Activated CD8-positive, alpha-beta T cell treated with anti-CD3 and anti-CD28 coated beads, Interleukin-2, amount 10 ng/mL, durations not matched to agents 7 days and 5 days (primary cell): ENCODE data around the gene HCFC1. TPM values are rescaled to one million over a fixed set of nuclear protein-coding genes. Genes with fewer than 3 reads are reported as not detected.

Experiments
- ATAC-seq: fragments of 150-1000 bp; cut with Tn5 transposase; one replicate; pipeline ENCODE4 v1.10.0; 2021; ENCODE audit warnings: moderate library complexity
- CTCF ChIA-PET: fragments of 350-600 bp; sonication (Branson Sonifier 250); formaldehyde crosslinking; loops from one replicate; lab custom pipeline; 2021; ENCODE audit warnings: antibody characterized with exemption; lab: Charles Lee
- POLR2A ChIA-PET: fragments of 350-600 bp; sonication (Branson Sonifier 250); formaldehyde crosslinking; loops from one replicate; lab custom pipeline; 2021; ENCODE audit warnings: antibody characterized with exemption; lab: Charles Lee
- DNase-seq: peaks from one replicate; pipeline ENCODE4 v3.0.0-alpha.2; 2020
- H3K27ac Mint-ChIP-seq: one replicate; pipeline ENCODE4 v1.8.0; 2021; ENCODE audit warnings: mild to moderate bottlenecking, mixed read lengths
- H3K27me3 Mint-ChIP-seq: one replicate; pipeline ENCODE4 v1.8.0; 2021; ENCODE audit warnings: low read depth, mixed read lengths
- H3K36me3 Mint-ChIP-seq: one replicate; pipeline ENCODE4 v1.8.0; 2021; ENCODE audit warnings: low read depth, mixed read lengths
- H3K4me1 Mint-ChIP-seq: one replicate; pipeline ENCODE4 v1.8.0; 2021; ENCODE audit warnings: low read depth, mixed read lengths
- H3K4me3 Mint-ChIP-seq: one replicate; pipeline ENCODE4 v1.8.0; 2021; ENCODE audit warnings: mild to moderate bottlenecking, mixed read lengths
- H3K9me3 Mint-ChIP-seq: one replicate; pipeline ENCODE4 v1.8.0; 2022; ENCODE audit warnings: mixed read lengths; ENCODE audit not compliant: insufficient read depth
- total RNA-seq, 2 experiments: library from RNA; stranded (reverse); gene quantifications; one replicate each; pipeline ENCODE4 v1.2.3, GENCODE V29; 2021

The HCFC1 gene
- total RNA-seq, 2 experiments from 2014 or later, result 141 to 146 TPM

DNA sequence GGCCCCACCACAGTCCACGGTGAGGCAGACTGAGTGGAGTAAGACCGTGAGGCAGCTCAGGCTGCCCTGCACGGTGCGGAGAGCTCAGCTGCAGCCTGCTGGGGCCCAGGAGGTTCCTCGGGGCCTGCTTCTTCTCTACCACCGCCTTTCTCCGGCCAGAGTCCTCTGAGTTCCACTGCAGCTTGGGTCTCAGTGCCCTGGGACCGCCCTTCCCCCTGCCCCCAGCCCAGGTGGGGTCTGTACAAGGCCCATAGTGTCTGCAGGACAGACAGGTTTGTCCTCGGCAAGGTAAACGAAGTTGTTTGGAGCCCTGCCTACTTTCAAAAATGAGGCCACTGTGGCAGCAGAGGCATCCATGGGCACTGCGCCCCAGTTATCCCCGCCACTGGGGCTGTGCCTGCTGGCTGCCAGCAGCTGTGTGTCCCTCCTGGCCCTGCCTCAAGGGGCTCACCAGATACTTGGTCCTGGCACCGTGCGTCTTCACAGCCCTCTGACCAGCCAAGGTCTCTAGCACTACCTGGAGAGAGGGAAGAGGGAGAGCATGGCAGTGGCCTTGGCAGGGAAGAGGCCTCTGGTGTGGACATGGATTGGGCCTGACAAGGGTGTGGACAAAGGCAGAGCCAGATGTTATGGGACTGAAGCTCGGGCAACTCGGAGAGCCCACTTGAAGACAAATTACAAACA is 44.1 kb upstream of the HCFC1 start:
- ATAC-seq (no peak), DNase-seq (no peak)
- no peaks in the 10 kb centered on the region for H3K9me3 Mint-ChIP-seq
- CTCF ChIA-PET, result no interaction called here
- peak overlapping the region; percentile 3 for H3K4me3 Mint-ChIP-seq
- POLR2A ChIA-PET, result no interaction called here
- H3K27ac Mint-ChIP-seq, result peak overlapping the region; percentile 72
- H3K4me1 Mint-ChIP-seq, result peaks cover 21% of the 10 kb centered on the region
- peaks cover 52% of the 10 kb centered on the region for H3K36me3 Mint-ChIP-seq
- H3K27me3 Mint-ChIP-seq, result no peaks in the 10 kb centered on the region

GRCh38 chrX:154014429-154015380 is 43.1 kb upstream of the HCFC1 start:
- ATAC-seq (no peak), DNase-seq (no peak)
- POLR2A ChIA-PET, result interaction anchor here (1.0 to 2.0 kb wide), 2 partner anchors 12 to 47 kb away, joined by 3 to 11 read pairs; no protein-coding TSS in a partner anchor
- no peaks in the 10 kb centered on the region for H3K27me3 Mint-ChIP-seq
- no peaks in the 10 kb centered on the region for H3K9me3 Mint-ChIP-seq
- H3K36me3 Mint-ChIP-seq, result peaks cover 58% of the 10 kb centered on the region
- peak overlapping the region; percentile 78 for H3K27ac Mint-ChIP-seq
- CTCF ChIA-PET, result interaction anchor here (0.8 to 3.4 kb wide), 9 partner anchors 10 to 41 kb away, joined by 3 to 24 read pairs (median 5); partner anchors contain the start of gene TMEM187
- peaks cover 21% of the 10 kb centered on the region for H3K4me1 Mint-ChIP-seq
- peak overlapping the region; percentile 28 for H3K4me3 Mint-ChIP-seq

DNA sequence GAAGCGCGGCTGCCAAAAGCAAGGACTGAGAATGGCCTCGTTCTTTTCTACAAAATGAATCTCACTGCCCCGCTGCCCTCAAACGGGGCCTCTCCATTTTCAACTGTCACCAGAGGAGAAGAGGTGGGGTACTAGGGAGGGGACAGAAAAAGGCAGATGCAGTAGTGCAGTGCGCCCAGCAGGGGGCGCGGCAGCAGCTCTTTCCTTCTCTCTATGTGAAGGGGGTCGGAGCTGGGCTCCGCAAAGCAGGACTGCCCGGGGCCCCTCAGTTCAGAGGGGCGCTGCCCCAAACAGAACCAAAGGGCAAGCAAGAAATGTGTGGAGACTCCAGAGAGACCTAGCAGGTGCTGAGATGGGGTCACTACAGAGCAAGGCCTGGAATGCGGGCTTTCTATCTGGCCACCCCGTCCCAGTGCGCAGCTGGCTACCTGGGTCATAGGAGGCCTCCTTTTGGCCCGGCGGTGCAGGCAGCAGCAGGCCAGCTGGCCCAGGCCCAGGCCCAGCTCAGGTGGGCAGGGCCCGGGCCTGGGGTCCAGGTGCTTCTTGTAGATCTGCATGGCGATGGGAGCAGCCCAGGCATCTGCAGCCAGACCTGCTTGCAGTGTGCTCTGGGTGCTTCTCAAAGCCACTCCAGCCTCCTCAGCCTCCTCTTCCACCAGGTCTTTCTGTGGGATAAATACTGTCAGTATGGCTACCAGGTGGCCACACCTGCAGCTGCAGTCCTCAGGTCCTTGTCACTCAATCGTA is 42.2 kb upstream of the HCFC1 start:
- ATAC-seq (peak; percentile 73), DNase-seq (peak; percentile 56)
- H3K27me3 Mint-ChIP-seq, result no peaks in the 10 kb centered on the region
- H3K36me3 Mint-ChIP-seq, result peaks cover 56% of the 10 kb centered on the region
- H3K4me3 Mint-ChIP-seq, result no peak overlapping the region
- POLR2A ChIA-PET, result interaction anchor here (1.0 to 2.0 kb wide), 2 partner anchors 11 to 46 kb away, joined by 3 to 11 read pairs; no protein-coding TSS in a partner anchor
- H3K4me1 Mint-ChIP-seq, result peaks cover 21% of the 10 kb centered on the region
- CTCF ChIA-PET, result interaction anchor here (0.7 to 3.4 kb wide), 17 partner anchors 9 to 320 kb away, joined by 3 to 24 read pairs (median 4); partner anchors contain the start of gene TMEM187
- H3K27ac Mint-ChIP-seq, result peak overlapping the region; percentile 34
- H3K9me3 Mint-ChIP-seq, result no peaks in the 10 kb centered on the region

DNA sequence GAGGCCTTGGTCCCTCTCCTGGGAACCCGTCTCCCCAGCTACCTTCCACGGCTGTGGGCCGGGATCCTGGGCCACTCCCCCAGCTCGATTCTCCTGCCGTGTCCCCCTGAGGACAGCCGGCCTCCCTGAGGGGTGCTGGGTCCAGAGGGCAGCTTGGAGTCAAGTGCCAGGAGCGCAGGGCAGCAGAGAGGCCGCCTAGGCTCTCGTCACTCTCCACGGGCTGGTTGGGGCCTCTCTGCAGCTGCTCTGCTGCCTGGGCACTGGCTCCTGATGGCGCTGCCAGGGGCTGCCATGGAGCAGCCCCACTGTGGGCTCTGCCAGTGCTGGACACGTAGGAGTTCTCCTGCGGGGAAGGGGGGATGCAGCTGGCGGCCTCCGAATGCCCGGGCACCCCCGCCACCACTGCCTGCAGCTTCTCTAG is 41.4 kb upstream of the HCFC1 start:
- ATAC-seq (no peak), DNase-seq (no peak)
- H3K9me3 Mint-ChIP-seq, result no peaks in the 10 kb centered on the region
- H3K36me3 Mint-ChIP-seq, result peaks cover 54% of the 10 kb centered on the region
- ChIA-PET POLR2A (interaction anchor here (0.5 to 2.0 kb wide), 3 partner anchors 10 to 27 kb away, joined by 3 to 11 read pairs (median 3); no protein-coding TSS in a partner anchor), CTCF (interaction anchor here (0.9 to 3.4 kb wide), 15 partner anchors 8 to 321 kb away, joined by 3 to 24 read pairs (median 5); partner anchors contain the start of gene TMEM187)
- no peak overlapping the region for H3K4me3 Mint-ChIP-seq
- H3K4me1 Mint-ChIP-seq, result peaks cover 19% of the 10 kb centered on the region
- no peak overlapping the region for H3K27ac Mint-ChIP-seq
- H3K27me3 Mint-ChIP-seq, result no peaks in the 10 kb centered on the region

DNA sequence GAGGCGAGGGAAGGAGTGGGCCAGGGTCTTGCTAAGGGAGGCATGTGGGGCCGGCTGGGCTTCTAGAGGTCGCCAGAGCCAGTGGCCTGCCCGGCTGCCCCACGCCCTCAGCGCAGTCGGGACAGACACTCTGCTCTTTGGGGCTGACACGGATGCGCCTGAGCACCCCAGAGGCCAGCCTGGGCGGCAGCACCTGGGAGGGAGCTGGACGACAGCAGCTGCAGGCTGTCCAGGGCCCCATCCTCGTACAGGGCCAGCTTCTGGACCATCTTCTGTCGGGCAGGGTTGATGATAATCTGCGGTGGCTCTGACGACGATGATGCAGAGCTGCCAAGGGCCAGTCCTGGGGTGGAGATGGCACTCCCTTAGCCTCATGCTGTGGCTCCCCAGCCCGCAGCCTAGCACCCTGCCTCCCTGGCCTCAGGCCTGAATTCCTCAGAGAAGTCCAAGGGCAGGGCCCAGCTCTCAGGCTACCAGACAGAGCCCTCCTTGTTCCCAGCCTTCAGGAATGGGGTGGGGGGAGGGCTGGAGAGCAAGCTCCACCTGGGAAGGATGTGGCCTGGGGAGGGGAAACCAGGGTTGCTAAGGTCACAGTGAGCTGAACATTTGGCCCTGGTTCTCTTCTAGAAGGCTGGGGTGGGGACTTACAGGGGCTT is 40.8 kb upstream of the HCFC1 start:
- Mint-ChIP-seq H3K4me1 (peaks cover 19% of the 10 kb centered on the region), H3K27me3 (no peaks in the 10 kb centered on the region), H3K4me3 (no peak overlapping the region), H3K36me3 (peaks cover 56% of the 10 kb centered on the region), H3K9me3 (no peaks in the 10 kb centered on the region), H3K27ac (no peak overlapping the region)
- DNase-seq (no peak), ATAC-seq (no peak)
- CTCF ChIA-PET, result interaction anchor here (0.9 to 3.4 kb wide), 10 partner anchors 10 to 322 kb away, joined by 3 to 24 read pairs (median 4); partner anchors contain the start of gene TMEM187
- POLR2A ChIA-PET, result interaction anchor here (0.5 to 2.0 kb wide), 3 partner anchors 10 to 28 kb away, joined by 3 to 11 read pairs (median 3); no protein-coding TSS in a partner anchor

DNA sequence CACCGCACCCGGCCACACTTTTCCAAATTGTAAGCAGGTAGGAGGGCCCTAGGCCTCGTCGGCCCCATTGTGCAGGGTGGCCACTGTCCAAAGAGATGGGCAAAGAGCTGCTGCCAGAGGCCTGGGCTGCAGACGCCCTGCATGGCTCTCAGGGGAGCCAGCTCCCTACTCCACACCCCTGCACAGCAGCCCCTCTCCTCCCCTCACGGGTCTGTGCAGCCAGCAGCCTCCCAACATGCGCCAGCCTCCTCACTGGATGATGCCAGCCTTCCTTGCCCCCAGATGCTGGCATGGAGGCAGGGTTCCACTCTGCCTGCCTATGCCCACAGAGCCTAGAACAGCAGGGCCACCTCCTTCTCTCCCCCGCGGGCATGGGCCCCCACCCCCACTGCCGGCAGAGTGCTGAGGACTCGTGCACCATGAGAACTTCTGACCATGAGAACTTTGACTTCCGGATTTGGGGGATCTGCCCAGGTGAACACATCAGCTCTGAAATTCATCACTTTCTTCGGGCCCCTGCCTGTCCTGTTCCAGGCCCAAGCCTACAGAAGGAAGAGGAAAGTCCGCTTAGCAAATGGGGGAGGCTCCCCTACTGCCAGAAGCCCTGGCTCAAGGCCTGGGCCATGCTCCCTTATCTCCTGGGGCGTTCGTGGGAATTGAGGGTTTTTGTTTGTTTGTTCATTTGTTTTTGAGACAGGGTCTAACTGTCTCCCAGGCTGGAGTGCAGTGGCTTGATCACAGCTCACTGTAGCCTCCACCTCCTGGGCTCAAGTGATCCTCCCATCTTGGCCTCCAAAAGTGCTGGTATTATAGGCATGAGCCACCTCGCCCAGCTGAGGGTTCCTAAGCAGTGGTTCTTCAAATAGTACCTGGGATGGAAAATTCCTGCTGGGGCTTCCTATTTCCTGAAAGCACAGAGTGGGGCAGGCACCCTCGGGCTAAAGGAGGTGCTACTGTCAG is 40.0 kb upstream of the HCFC1 start:
- H3K4me1 Mint-ChIP-seq, result peaks cover 19% of the 10 kb centered on the region
- no peak overlapping the region for H3K27ac Mint-ChIP-seq
- H3K9me3 Mint-ChIP-seq, result no peaks in the 10 kb centered on the region
- peaks cover 54% of the 10 kb centered on the region for H3K36me3 Mint-ChIP-seq
- H3K4me3 Mint-ChIP-seq, result no peak overlapping the region
- no peak for DNase-seq
- ATAC-seq, result no peak
- CTCF ChIA-PET, result interaction anchor here (1.4 to 3.4 kb wide), 3 partner anchors 10 to 45 kb away, joined by 4 to 24 read pairs (median 8); no protein-coding TSS in a partner anchor
- no peaks in the 10 kb centered on the region for H3K27me3 Mint-ChIP-seq
- POLR2A ChIA-PET, result interaction anchor here (0.8 kb wide), 1 partner anchor 16 kb away, joined by 3 read pairs; no protein-coding TSS in a partner anchor

DNA sequence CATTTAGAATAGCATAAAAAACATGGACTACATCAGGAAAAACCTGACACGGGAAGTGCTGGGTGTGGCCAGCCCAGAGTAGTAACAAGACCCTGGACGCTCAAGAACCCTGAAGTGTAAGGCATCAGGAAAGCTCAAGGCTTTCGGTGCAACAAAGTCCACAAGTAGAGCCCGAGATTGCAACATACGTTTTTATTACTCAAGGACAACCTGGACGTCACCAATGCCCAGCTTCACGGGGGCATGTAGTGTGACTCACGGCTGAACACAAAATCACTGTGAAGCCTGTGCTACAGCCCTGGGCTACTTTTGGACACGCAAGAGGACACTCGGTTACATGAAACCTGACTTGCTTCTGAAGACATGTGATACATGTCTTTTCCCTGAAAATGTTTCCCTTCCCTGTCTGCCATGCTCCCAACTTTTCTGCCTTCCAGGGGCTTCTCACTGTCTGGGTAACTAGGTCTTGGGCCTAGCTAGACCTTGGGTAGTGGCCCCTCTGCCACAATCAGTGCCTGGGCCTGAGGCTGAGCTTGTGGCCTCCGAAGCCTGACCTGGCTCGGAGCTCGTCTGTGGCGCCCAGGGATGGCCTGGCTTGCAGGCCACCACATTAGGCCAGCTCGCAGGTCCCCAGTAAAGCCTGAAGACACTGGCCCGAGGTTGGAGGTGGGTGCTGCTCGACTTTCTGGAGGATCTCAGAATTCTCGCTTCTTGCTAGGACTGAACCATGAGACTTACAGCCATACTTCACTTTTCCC is 38.9 kb upstream of the HCFC1 start:
- ChIA-PET POLR2A (interaction anchor here (0.7 kb wide), 1 partner anchor 18 kb away, joined by 3 read pairs; no protein-coding TSS in a partner anchor), CTCF (no interaction called here)
- DNase-seq, result no peak
- no peaks in the 10 kb centered on the region for H3K9me3 Mint-ChIP-seq
- peaks cover 55% of the 10 kb centered on the region for H3K36me3 Mint-ChIP-seq
- H3K4me1 Mint-ChIP-seq, result peaks cover 14% of the 10 kb centered on the region
- no peak overlapping the region for H3K27ac Mint-ChIP-seq
- no peak for ATAC-seq
- H3K27me3 Mint-ChIP-seq, result no peaks in the 10 kb centered on the region
- no peak overlapping the region for H3K4me3 Mint-ChIP-seq

DNA sequence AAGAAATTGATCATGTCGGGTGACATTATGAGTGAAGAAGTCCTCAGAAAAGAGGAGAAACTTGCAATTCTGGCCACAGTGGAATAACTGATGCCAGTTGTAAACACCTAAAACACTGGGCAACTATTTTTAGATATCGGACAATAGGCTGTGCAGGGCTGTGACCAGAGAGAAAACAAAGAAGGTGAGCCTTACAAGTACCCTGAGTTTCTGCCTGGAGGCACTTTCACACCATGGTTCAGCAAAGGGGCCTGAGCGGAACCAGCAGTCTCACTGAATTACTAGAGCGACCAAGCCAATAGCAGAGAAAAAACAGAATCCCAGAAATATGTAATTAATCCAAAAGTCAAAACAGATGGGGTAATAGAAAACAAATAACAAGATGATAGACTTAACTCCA is 36.9 kb upstream of the HCFC1 start:
- Mint-ChIP-seq H3K9me3 (no peaks in the 10 kb centered on the region), H3K36me3 (peaks cover 44% of the 10 kb centered on the region), H3K27me3 (no peaks in the 10 kb centered on the region), H3K27ac (peak overlapping the region; percentile 34), H3K4me1 (peaks cover 2% of the 10 kb centered on the region), H3K4me3 (no peak overlapping the region)
- ChIA-PET CTCF (no interaction called here), POLR2A (interaction anchor here (0.8 kb wide), 1 partner anchor 27 kb away, joined by 3 read pairs; no protein-coding TSS in a partner anchor)
- DNase-seq (no peak), ATAC-seq (no peak)

GRCh38 chrX:154006947-154007346 is 35.3 kb upstream of the HCFC1 start:
- DNase-seq (no peak), ATAC-seq (no peak)
- H3K4me1 Mint-ChIP-seq, result peaks cover 10% of the 10 kb centered on the region
- POLR2A ChIA-PET, result interaction anchor here (1.0 kb wide), 1 partner anchor 17 kb away, joined by 3 read pairs; no protein-coding TSS in a partner anchor
- no peak overlapping the region for H3K27ac Mint-ChIP-seq
- no peak overlapping the region for H3K4me3 Mint-ChIP-seq
- CTCF ChIA-PET, result no interaction called here
- H3K9me3 Mint-ChIP-seq, result no peaks in the 10 kb centered on the region
- no peaks in the 10 kb centered on the region for H3K27me3 Mint-ChIP-seq
- peaks cover 38% of the 10 kb centered on the region for H3K36me3 Mint-ChIP-seq
